GM18867 (cell line): Measurements from ENCODE around the gene NUDT3.
"Not testable (repeated sequence)": the region's sequence is repeated elsewhere in the genome, so short reads cannot be mapped to it uniquely, and the experiment has no call there.

Experiments used
- ATAC-seq: cut with Tn5 transposase; IDR thresholded peaks from one replicate; pipeline ENCODE4 v1.9.1; 2021; ENCODE audit warnings: mild to moderate bottlenecking, moderate library complexity; ENCODE audit not compliant: unreplicated experiment

NUDT3 gene

GRCh38 chr6:34346175-34347119 is 46.0 kb downstream of the NUDT3 start:
- no peak for ATAC-seq

- ATAC-seq: no peak
Measured at GRCh38 chr6:34343806-34344205, 48.7 kb downstream of the NUDT3 start.

- ATAC-seq: no peak
Measured at GRCh38 chr6:34342247-34342646, 50.2 kb downstream of the NUDT3 start.

GRCh38 chr6:34341481-34341971 is 50.9 kb downstream of the NUDT3 start:
- no peak for ATAC-seq

GRCh38 chr6:34340906-34341480 is 51.5 kb downstream of the NUDT3 start:
- no peak for ATAC-seq

DNA sequence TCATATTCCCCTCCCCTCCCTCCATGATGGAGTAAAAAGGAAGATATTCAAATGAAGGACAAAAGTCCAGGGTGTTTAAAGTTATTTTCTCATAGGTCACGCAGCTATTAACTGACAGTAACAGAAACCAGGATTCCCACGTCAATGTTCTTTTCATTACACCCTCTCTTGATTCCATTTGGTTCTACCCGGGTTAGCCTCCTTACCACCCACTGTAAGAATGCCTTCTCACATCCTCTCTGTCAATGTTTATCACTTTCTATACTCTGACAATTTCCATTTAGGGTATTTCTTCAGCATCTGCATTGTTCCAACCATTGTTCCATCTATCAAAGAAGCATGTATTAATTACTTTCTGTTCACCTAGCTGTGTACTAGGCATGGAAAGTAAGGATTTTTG is 52.1 kb downstream of the NUDT3 start:
- no peak for ATAC-seq

- ATAC-seq: no peak
Measured at GRCh38 chr6:34339971-34340370, 52.5 kb downstream of the NUDT3 start.

- ATAC-seq: no peak
Measured at GRCh38 chr6:34339432-34339831, 53.0 kb downstream of the NUDT3 start.

DNA sequence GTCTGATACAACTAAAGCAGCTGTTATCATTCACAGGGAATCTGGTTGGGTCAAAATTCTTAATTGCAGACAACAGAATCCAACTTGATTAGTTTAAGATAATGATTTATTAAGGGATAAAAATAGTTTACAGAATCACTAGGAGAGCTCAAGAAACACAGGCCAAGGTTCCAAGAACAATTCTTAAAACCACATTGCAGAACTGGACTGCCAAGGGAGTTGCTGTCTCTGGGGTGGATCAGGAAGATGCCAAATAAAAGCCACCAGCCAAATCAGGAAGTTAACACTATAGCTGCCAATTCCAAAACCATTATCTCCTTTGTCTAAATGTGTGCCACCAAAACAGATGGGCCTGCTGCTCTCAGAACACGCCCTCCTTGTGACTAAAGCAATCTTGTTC is 53.7 kb downstream of the NUDT3 start:
- ATAC-seq: no peak

- ATAC-seq: no peak
Measured at GRCh38 chr6:34338377-34338776, 54.1 kb downstream of the NUDT3 start.

- ATAC-seq: no peak
Measured at GRCh38 chr6:34334796-34335416, 57.6 kb downstream of the NUDT3 start.

DNA sequence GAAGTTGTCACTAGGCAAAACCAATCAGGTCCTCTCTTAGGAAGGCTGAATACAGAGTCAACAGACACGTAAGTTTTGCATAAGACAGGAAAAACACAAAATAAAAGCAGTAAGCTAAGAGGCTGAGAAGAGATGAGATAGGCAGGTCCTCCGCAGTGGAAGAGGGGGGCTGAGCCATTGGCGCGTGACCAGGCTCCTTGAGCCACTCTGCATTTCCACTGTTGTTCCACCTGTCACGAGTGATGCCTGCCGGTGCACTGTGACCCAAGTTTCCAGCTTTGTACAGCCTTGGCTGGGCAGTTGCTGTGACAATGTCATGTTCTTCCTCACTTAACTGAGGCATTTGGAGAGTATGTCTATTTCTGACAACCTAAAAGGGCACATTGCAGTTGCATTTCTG is 58.6 kb downstream of the NUDT3 start:
- ATAC-seq: no peak

DNA sequence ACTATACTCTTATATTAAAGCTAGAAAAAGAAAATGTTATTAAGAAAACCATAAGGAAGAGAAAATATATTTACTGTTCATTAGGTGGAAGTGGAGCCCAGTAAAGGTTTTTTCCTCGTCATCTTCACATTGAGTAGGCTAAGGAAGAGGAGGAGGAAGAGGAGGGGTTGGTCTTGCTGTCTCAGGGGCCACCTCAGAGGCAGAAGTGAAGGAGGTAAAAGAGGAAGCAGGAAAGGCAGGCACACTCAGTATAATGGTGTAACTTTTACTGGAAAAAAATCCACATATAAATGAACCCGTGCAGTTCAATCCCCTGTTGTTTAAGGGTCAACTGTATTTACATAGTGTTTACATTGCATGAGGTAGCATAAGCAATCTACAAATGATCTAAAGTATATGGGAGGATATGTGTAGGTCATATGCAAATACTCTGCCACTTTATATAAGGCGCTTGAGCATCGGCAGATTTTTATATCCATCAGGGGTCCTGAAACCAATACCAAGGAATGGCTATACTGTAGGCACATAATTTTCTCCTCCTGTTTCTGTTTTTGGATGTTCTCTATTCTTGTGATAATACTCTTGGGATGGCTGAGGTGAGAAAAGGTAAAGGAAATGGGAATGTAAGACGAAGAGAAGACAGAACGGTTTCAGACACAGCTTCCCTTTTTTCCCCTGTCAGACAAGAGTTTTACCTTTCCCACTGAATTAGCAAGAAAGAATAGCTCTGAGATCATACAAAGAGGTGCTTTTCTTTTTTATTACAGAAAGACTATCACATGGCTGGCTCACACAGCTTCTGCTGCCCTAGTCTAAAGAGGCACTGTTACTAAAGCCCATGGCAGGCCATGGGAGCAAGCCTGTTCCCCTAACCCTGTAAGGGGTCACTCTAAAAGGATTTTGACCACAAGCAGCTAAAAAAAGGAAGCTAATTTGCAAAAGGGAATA is 59.9 kb downstream of the NUDT3 start:
- no peak for ATAC-seq

DNA sequence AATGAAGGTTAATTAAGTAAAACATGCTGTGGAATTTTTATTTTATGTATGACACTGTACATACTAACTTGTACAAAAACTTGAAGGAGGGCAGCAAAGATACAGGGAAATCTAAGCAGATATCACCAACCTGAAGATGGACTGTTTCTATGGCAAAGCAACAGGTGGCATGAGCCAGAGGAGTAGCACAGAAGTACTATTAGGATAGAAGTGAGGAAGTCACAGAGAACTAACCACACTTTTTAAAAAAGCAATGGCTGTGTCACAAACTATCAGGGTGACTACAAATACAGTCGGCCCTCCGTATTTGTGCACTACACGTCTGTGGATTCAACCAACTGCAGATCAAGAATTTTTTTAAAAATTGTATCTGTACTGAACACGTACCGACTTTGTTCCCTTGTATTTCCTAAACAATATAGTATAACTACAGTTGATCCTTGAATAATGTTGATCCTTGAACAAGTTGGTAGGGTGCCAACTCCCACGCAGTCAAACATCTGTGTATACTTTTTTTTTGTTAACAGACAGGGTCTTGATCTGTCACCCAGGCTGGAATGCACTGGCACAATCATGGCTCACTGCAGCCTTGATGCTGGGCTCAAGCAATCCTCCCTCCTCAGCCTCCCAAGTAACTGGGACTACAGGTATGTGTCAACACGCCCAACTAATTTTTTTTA is 61.0 kb downstream of the NUDT3 start:
- no peak for ATAC-seq

- not testable (repeated sequence) for ATAC-seq
Measured at GRCh38 chr6:34329814-34330213, 62.7 kb downstream of the NUDT3 start.

DNA sequence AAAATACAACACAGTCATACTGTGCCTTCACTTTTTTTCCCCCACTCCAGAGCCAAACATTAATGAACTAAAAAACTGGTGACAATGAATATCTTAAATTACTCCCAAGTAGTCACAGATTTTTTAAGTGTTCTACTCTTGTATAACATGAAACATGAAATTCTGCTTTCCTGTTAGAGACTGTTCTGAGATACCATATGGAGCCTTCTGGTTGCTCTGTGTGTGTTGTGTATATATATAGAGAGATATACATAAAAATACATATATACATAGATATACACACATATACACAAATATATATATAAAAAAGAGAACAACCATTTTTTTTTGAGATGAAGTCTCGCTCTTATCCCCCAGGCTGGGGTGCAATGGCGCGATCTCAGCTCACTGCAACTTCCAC is 63.5 kb downstream of the NUDT3 start:
- no peak for ATAC-seq

DNA sequence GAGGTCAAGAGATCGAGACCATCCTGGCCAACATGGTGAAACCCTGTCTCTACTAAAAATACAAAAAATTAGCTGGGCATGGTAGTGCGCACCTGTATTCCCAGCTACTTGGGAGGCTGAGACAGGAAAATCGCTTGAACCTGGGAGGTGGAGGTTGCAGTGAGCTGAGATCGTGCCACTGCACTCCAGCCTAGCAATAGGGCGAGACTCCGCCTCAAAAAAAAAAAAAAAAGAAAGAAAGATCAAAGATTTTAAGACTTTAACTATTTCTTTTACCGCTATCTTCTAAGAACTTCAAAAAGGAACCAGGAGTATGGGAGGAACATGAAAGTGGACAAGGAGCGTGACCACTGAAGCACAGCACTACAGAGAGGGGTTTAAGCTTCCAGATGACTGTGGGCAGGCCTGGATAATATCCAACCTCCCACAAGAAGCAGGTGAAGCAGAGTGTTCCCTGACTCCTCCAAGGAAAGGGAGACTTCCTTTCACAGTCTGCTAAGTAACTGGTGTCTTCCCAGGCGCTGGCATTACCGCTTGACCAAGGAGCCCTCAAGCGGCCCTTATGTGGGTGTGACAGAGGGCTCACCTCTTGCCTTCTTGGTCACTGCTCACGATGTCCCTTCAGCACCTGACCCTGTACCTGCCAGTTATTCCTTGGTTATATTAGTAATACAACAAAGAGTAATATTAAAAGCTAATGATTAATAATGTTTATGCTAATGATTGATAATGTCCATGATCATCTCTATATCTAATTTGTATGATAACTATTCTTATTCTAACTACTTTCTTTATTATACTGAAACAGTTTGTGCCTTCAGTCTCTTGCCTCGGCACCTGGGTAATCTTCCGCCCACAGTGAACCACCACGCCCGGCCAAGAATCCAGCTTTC is 64.9 kb downstream of the NUDT3 start:
- not testable (repeated sequence) for ATAC-seq

DNA sequence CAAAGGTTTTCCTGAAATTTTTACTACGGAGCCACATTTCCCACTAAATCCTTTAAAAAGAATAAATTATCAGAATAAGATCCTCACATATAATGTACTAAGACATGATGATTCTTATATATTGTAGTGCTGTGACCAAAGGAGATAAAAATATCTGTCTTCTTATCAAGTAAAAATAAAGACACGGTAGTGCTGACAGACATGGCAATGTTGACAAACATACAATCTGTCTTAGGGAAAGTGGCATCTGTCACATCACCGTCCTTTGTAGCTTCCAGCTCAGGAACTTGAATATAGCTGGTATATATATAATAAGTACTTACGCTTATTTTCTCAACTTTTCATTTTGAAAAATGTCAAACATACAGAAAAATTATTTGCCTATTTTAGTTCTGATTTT is 66.8 kb downstream of the NUDT3 start:
- no peak for ATAC-seq
